K562 treated with DMSO at 1 percent for 24 hours (cell line): ENCODE data around the gene AQP11. TPM values are rescaled to one million over a fixed set of nuclear protein-coding genes. Genes with fewer than 3 reads are reported as not detected.

Source experiments
- total RNA-seq: library from RNA; unstranded; fragments of 300-600 nt; gene quantifications from 2 replicates; pipeline ENCODE4 v1.2.3, GENCODE V29; 2022; ENCODE audit warnings: low read depth; ENCODE audit not compliant: insufficient read depth

The AQP11 gene, protein sequence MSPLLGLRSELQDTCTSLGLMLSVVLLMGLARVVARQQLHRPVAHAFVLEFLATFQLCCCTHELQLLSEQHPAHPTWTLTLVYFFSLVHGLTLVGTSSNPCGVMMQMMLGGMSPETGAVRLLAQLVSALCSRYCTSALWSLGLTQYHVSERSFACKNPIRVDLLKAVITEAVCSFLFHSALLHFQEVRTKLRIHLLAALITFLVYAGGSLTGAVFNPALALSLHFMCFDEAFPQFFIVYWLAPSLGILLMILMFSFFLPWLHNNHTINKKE
- total RNA-seq, result 2.3 and 2.5 TPM in 2 replicates

GRCh38 chr11:77589521-77590193 lies at the start of gene AQP11:
Gene AQP11, plus strand, starts transcription at chr11:77589953. Its CDS starts 40 bp downstream, at chr11:77589993.

DNA sequence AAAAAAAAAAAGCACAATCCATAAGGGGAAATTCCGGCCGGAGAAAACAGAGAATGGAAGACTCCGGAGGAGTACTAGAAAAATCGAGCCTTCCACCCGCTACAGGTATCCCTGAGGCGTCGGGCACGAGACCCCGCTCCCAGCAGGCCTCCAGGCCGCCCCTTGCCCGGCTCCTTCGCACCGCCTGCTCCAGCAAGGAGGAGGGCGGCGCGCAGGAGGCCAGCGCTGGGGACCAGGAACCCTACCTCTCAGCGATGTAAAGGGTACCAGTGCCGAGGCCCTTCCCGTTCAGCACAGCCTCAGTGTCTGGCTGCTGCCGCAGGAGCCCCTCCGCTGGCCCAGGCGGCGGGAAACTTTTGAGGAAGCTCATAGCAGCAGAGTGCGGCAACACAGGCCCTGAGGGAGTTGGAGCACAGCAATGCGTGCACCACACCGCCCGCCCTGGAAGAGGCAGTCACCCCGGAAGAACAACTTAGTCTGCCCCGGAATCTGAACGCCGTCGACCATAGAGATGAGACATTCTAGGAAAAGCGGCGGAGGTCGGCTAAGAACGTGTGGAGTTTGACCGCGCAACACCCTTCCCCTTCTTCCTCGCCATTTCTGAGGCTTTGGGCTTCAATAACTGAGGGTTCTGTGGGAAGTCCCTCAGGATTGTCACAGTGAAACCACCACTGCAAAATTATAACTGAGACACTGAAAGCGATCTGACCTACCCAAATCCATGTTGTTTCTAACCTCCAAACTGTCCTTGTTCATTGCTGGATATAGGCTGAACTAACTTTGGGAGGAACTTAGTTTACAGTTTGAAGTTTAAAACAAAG lies 47.8 kb downstream of the AQP11 start, which contains the start of gene CLNS1A:
Gene CLNS1A (minus strand): TSS at position 450 of the 821 bp plus-strand sequence. CDS start 80 bp downstream, at position 370.

Other genes with a start within 250 kb of the AQP11 start
- 2.9 and 4.0 TPM in 2 replicates for gene PAK1, start 115.9 kb upstream of the AQP11 start, total RNA-seq
- 97.7 and 108 TPM in 2 replicates for gene CLNS1A, start 47.8 kb downstream of the AQP11 start, total RNA-seq
- 35.9 and 37.0 TPM in 2 replicates for gene RSF1, start 230.8 kb downstream of the AQP11 start, total RNA-seq
- 63.1 and 84.7 TPM in 2 replicates for gene AAMDC, start 231.2 kb downstream of the AQP11 start, total RNA-seq